ENCODE results near the gene COL6A3.

The COL6A3 gene

DNA sequence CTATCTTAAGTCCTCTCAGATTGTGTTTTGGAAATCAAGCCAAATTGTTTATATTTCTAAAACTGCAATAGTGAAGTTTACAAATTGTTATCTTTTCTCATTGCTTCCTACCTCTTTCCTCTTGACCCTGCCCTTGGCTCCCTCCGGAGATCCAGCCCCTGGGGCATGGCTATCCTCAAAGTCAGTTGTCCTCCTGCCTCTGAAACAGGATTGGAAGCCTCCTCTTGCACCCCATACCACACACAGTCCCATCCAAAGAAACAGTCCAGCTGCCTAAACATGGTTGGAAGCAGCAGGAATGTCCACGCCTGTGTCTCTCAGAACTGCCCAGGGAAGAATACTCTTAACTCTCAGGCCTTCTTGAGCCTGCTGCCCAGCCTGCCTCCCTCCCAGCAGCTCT, 30.1 kb upstream of the COL6A3 start:
- Histone ChIP-seq H3K4me1 (ENCODE audit: control insufficient read depth in 1 of 2, insufficient read depth in 2 of 2, low read length in 2 of 2) (peaks cover 0 to 4% of the 10 kb centered on the region in 2 donors), H3K27ac (ENCODE audit: low read depth, low read length) (no peak overlapping the region), H3K27me3 (ENCODE audit: control insufficient read depth in 1 of 2, insufficient read depth in 2 of 2, low read length in 2 of 2) (no peaks in the 10 kb centered on the region), H3K4me3 (ENCODE audit: low read depth in 1 of 2, low read length in 2 of 2) (no peak overlapping the region), H3K9ac (ENCODE audit: low read depth in 1 of 2, low read length in 2 of 2) (no peak overlapping the region), H3K9me3 (ENCODE audit: control insufficient read depth in 1 of 2, low read length in 2 of 2) (no peaks in the 10 kb centered on the region), H3K36me3 (ENCODE audit: control insufficient read depth in 1 of 2, insufficient read depth in 2 of 2, low read length in 2 of 2) (no peaks in the 10 kb centered on the region)

DNA sequence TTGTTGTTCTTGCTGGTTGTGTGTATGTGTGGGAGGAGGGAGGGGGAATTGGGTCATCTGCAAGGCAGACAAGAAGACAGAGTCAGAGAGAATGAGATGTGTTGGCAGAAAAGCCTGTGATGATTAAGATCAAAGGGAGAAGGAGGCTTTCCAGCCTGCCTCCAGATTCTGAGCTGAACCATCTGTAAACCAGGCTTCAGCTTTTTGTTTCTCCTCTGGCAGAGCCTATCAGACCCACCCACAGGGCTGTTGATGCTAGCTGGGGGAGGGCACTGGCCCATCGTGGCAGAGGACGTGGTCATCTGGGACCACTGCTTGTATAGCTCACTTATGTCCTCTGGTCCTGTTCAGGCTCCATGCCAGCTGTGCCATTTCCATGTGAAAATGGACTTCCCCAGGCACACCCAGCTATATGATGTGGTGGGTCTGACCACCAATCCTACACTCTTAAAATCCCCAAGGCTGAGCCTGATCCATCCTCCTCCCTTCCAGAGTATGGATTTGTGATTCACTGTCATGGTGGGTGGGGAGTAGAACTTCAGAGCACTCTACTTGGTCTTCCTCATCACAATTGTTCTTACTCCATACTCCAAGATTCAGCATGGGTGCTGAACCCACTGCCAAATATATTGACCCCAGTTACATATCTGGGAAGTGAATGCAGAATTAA, 27.8 kb upstream of the COL6A3 start:
- Histone ChIP-seq H3K4me1 (ENCODE audit: control insufficient read depth in 1 of 2, insufficient read depth in 2 of 2, low read length in 2 of 2) (peaks cover 0 to 12% of the 10 kb centered on the region in 2 donors), H3K27ac (ENCODE audit: low read depth, low read length) (no peak overlapping the region), H3K36me3 (ENCODE audit: control insufficient read depth in 1 of 2, insufficient read depth in 2 of 2, low read length in 2 of 2) (no peaks in the 10 kb centered on the region), H3K9ac (ENCODE audit: low read depth in 1 of 2, low read length in 2 of 2) (no peak overlapping the region), H3K4me3 (ENCODE audit: low read depth in 1 of 2, low read length in 2 of 2) (no peak overlapping the region), H3K27me3 (ENCODE audit: control insufficient read depth in 1 of 2, insufficient read depth in 2 of 2, low read length in 2 of 2) (no peaks in the 10 kb centered on the region), H3K9me3 (ENCODE audit: control insufficient read depth in 1 of 2, low read length in 2 of 2) (no peaks in the 10 kb centered on the region)

DNA sequence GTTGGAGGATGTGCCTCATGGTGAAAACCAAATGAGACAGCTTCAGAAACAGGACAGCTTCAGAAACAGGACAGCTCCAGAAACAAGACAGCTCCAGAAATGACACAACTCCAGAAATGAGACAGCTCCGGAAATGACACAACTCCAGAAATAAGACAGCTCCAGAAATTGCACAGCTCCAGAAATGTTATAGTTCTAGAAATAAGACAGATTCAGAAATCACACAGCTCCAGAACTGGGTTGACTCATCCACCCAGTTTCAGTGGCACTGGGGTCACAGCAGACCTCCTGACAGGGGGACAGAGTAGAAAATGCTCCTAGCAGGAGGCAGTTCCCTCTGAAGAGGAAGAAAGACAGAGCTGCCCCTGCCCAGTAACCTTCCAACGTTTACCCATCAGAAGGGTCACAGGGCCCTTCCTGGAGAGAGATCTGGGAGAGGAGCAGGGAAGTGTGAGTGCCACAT, 26.9 kb upstream of the COL6A3 start:
- Histone ChIP-seq H3K9ac (ENCODE audit: low read depth in 1 of 2, low read length in 2 of 2) (no peak overlapping the region), H3K27ac (ENCODE audit: low read depth, low read length) (no peak overlapping the region), H3K4me1 (ENCODE audit: control insufficient read depth in 1 of 2, insufficient read depth in 2 of 2, low read length in 2 of 2) (peaks cover 0 to 12% of the 10 kb centered on the region in 2 donors), H3K27me3 (ENCODE audit: control insufficient read depth in 1 of 2, insufficient read depth in 2 of 2, low read length in 2 of 2) (no peaks in the 10 kb centered on the region), H3K9me3 (ENCODE audit: control insufficient read depth in 1 of 2, low read length in 2 of 2) (no peaks in the 10 kb centered on the region), H3K36me3 (ENCODE audit: control insufficient read depth in 1 of 2, insufficient read depth in 2 of 2, low read length in 2 of 2) (no peaks in the 10 kb centered on the region), H3K4me3 (ENCODE audit: low read depth in 1 of 2, low read length in 2 of 2) (no peak overlapping the region)

DNA sequence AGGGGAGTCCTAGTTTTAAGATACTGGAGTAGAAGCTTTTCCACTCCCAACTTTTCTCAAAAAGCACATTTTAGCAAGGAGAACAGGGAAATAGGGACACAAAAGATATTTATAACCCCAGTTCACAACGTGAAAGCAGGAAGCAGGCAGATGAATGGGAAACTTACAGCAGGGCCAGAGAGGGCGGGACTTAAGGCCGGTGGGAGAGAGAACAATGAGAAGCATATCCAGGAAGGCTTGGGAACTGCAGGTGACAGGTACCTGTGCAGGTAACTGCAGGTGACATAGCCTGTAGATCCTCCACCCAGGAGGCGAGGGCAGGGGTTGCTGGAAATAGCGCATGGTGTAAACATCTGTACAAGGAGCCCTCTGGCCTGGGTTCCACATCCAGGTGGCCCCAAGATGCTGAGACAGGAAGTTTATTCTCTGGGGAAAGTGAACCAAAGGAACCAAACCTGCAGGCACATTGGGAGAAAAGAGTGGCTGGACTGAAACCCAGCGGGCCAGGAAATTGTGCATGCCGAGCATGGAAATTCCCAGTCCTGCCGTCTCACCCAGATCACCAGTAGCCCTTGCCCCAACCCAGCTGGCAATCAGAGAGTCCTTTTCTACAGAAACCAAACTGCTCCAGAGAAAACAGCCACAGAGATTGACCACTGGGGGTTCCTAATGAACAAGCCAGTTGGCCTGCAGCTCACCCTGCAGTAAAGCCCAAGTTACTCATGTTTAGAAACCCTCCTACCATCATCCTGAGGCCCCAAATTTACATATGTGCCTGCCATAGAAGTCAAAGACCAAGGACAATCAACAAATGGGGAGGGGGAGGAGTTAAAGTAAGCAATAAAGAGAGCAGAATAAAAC, 24.3 kb upstream of the COL6A3 start:
- Histone ChIP-seq H3K4me3 (ENCODE audit: low read depth in 1 of 2, low read length in 2 of 2) (no peak overlapping the region), H3K9me3 (ENCODE audit: control insufficient read depth in 1 of 2, low read length in 2 of 2) (no peaks in the 10 kb centered on the region), H3K27ac (ENCODE audit: low read depth, low read length) (no peak overlapping the region), H3K36me3 (ENCODE audit: control insufficient read depth in 1 of 2, insufficient read depth in 2 of 2, low read length in 2 of 2) (no peaks in the 10 kb centered on the region), H3K27me3 (ENCODE audit: control insufficient read depth in 1 of 2, insufficient read depth in 2 of 2, low read length in 2 of 2) (no peaks in the 10 kb centered on the region), H3K9ac (ENCODE audit: low read depth in 1 of 2, low read length in 2 of 2) (no peak overlapping the region), H3K4me1 (ENCODE audit: control insufficient read depth in 1 of 2, insufficient read depth in 2 of 2, low read length in 2 of 2) (peaks cover 7 to 19% of the 10 kb centered on the region in 2 donors)

DNA sequence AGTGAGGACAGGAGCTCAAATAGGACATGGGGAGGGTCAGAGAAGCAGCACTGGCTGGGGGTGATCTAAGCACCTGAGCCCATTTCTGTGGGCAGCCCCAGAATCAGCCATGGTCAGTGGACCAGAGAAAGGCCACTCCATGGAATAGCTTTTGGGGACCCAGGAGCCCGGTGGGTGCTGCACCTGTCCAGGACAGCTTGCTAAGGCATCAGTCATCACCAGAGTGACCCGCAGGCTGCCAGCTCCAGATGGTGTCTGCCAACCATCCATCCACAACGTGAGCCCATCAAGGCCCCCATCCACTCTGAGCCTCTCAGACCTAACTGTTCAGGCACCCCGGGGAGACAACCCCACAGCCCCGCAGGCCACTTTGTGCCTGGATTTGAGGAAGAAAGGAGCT, 23.6 kb upstream of the COL6A3 start:
- Histone ChIP-seq H3K9me3 (ENCODE audit: control insufficient read depth in 1 of 2, low read length in 2 of 2) (no peaks in the 10 kb centered on the region), H3K9ac (ENCODE audit: low read depth in 1 of 2, low read length in 2 of 2) (no peak overlapping the region), H3K27me3 (ENCODE audit: control insufficient read depth in 1 of 2, insufficient read depth in 2 of 2, low read length in 2 of 2) (peaks cover 0 to 4% of the 10 kb centered on the region in 2 donors), H3K4me1 (ENCODE audit: control insufficient read depth in 1 of 2, insufficient read depth in 2 of 2, low read length in 2 of 2) (peaks cover 9 to 19% of the 10 kb centered on the region in 2 donors), H3K36me3 (ENCODE audit: control insufficient read depth in 1 of 2, insufficient read depth in 2 of 2, low read length in 2 of 2) (no peaks in the 10 kb centered on the region), H3K4me3 (ENCODE audit: low read depth in 1 of 2, low read length in 2 of 2) (no peak overlapping the region), H3K27ac (ENCODE audit: low read depth, low read length) (no peak overlapping the region)

DNA sequence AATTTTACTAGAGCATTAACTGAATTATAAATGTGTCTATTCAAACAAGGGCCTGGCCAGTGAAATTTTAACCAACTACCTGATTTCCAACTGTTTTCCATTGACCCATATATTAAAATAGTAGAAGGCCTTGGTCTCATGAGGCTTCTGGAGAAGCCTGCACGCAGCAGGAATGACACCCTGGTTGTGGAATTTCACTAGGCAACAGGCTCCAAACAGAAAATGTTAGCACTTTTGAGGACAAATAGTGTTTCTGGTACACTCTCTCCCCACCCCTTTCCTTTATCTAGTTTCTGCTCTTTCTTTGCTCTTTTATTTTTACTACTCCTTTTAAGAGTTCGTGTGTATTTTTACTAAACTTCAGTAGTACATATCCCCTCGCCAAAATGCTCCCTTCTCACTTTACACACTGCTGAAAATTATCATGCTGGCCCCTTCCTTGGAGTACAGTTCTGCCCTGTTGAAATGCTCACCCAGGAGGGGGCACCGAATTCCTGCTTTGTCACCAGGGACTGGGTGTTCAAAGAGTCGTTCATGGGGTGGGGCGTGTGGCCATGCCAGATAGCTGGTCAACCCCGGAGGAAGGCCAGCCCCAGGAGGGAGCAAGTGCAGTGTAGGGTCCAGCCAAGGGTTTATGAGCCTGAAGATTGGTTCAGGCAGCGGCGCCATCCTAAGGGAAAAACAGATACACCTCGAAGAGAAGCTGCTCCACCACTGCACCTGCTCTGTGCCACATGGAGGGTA, 22.1 kb upstream of the COL6A3 start:
- Histone ChIP-seq H3K4me3 (ENCODE audit: low read depth in 1 of 2, low read length in 2 of 2) (no peak overlapping the region), H3K4me1 (ENCODE audit: control insufficient read depth in 1 of 2, insufficient read depth in 2 of 2, low read length in 2 of 2) (peaks cover 11 to 14% of the 10 kb centered on the region in 2 donors), H3K9me3 (ENCODE audit: control insufficient read depth in 1 of 2, low read length in 2 of 2) (no peaks in the 10 kb centered on the region), H3K27ac (ENCODE audit: low read depth, low read length) (no peak overlapping the region), H3K9ac (ENCODE audit: low read depth in 1 of 2, low read length in 2 of 2) (no peak overlapping the region), H3K27me3 (ENCODE audit: control insufficient read depth in 1 of 2, insufficient read depth in 2 of 2, low read length in 2 of 2) (peaks cover 4 to 8% of the 10 kb centered on the region in 2 donors), H3K36me3 (ENCODE audit: control insufficient read depth in 1 of 2, insufficient read depth in 2 of 2, low read length in 2 of 2) (no peaks in the 10 kb centered on the region)

DNA sequence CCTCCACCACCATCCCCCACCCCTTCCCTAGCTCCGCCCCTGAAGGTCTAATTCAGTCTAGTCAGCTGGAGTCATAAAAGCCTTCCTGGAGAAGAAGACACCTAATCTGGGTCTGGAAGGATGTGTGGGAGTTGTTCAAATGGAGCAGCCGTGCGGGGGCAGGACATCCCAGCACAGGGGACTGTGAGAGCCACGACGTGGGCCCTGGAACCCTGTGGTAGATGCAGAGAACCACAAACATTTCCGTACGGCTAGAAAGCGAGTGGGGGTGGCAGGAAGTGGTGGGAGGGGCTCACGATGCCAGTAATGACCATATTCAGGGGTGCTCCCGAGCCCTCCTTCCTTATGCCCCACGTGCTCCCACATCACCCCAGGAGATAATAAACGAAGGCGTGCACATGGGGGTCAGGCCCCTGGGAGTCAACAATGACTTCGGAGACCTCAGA, 20.9 kb upstream of the COL6A3 start:
- peaks cover 4 to 8% of the 10 kb centered on the region in 2 donors for H3K27me3 ChIP-seq (ENCODE audit: control insufficient read depth in 1 of 2, insufficient read depth in 2 of 2, low read length in 2 of 2)
- no peaks in the 10 kb centered on the region for H3K9me3 ChIP-seq (ENCODE audit: control insufficient read depth in 1 of 2, low read length in 2 of 2)
- H3K36me3 ChIP-seq (ENCODE audit: control insufficient read depth in 1 of 2, insufficient read depth in 2 of 2, low read length in 2 of 2), result no peaks in the 10 kb centered on the region
- H3K4me1 ChIP-seq (ENCODE audit: control insufficient read depth in 1 of 2, insufficient read depth in 2 of 2, low read length in 2 of 2), result peaks cover 11 to 14% of the 10 kb centered on the region in 2 donors
- H3K9ac ChIP-seq (ENCODE audit: low read depth in 1 of 2, low read length in 2 of 2), result no peak overlapping the region
- no peak overlapping the region for H3K27ac ChIP-seq (ENCODE audit: low read depth, low read length)
- H3K4me3 ChIP-seq (ENCODE audit: low read depth in 1 of 2, low read length in 2 of 2), result no peak overlapping the region

DNA sequence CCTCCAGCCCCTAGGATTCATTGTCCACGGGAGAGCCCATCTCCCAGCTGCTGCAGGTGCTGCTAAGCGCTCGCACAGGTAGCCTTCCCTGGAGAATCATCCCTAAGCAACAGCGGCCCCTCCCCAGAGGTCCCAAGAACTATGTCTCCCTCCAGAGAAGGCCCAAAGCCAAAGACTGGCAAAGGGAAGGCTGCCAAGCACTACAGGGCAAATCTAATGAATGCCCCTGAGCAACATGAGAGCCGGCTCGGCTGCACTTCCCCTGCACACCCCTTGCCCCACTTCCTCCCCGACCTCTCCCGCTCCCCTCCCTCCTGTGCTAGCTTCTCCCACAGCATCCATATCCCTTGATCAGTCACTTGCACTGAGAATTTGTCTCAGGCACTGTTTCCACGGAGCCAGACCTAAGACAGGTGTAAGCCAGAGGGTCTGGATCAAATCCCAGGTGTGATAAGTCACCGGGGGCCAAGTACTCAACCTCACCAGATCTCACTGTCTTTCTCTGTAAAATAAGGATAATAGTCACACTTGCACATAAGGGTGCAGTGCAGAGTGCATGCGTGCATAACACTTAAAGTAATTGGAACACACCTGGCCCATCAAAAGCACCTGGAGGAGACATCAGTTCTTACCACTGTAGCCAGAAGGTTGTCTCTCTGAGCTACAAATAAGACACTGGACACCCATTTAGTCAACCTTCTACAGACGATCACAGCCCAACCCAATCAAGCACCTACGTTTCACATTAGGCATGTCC, 20.1 kb upstream of the COL6A3 start:
- no peak overlapping the region for H3K4me3 ChIP-seq (ENCODE audit: low read depth in 1 of 2, low read length in 2 of 2)
- H3K27ac ChIP-seq (ENCODE audit: low read depth, low read length), result no peak overlapping the region
- H3K36me3 ChIP-seq (ENCODE audit: control insufficient read depth in 1 of 2, insufficient read depth in 2 of 2, low read length in 2 of 2), result no peaks in the 10 kb centered on the region
- no peak overlapping the region for H3K9ac ChIP-seq (ENCODE audit: low read depth in 1 of 2, low read length in 2 of 2)
- peaks cover 4 to 8% of the 10 kb centered on the region in 2 donors for H3K27me3 ChIP-seq (ENCODE audit: control insufficient read depth in 1 of 2, insufficient read depth in 2 of 2, low read length in 2 of 2)
- peaks cover 11 to 14% of the 10 kb centered on the region in 2 donors for H3K4me1 ChIP-seq (ENCODE audit: control insufficient read depth in 1 of 2, insufficient read depth in 2 of 2, low read length in 2 of 2)
- H3K9me3 ChIP-seq (ENCODE audit: control insufficient read depth in 1 of 2, low read length in 2 of 2), result no peaks in the 10 kb centered on the region

DNA sequence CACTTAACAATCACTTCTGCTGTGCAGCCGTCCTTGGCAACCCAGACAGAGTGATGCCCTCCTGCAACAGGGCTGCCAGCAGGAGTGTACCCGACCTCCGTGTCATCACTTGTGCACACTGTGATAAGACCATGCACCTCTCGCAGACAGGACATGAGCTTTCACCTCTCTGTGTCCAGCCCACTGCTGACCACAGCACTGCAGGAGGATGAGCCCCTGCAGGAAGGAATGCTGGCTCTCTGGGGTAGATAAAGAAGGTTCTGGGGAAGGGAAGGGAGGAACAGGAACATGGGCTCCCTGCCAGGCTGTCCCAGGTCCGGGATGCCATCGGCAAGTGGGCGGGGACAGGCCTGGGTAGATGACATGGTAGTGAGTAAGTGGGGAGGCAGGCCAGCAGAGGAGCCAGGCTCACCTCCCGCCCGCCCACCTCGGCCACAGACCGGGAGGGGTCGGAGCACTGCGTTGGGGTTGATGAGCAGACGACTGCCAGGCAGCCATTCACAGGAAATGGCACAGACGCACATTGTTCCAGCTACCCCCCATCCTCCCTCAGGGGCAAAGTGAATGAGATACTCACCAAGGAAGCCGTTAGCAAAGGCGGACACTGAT, 18.6 kb upstream of the COL6A3 start:
- Histone ChIP-seq H3K9me3 (ENCODE audit: control insufficient read depth in 1 of 2, low read length in 2 of 2) (no peaks in the 10 kb centered on the region), H3K4me3 (ENCODE audit: low read depth in 1 of 2, low read length in 2 of 2) (no peak overlapping the region), H3K27ac (ENCODE audit: low read depth, low read length) (no peak overlapping the region), H3K4me1 (ENCODE audit: control insufficient read depth in 1 of 2, insufficient read depth in 2 of 2, low read length in 2 of 2) (peaks cover 7 to 11% of the 10 kb centered on the region in 2 donors), H3K9ac (ENCODE audit: low read depth in 1 of 2, low read length in 2 of 2) (no peak overlapping the region), H3K36me3 (ENCODE audit: control insufficient read depth in 1 of 2, insufficient read depth in 2 of 2, low read length in 2 of 2) (no peaks in the 10 kb centered on the region), H3K27me3 (ENCODE audit: control insufficient read depth in 1 of 2, insufficient read depth in 2 of 2, low read length in 2 of 2) (peaks cover 4 to 8% of the 10 kb centered on the region in 2 donors)
